Superior temporal gyrus (tissue), 1 donor: Measurements from ENCODE around the gene SLC6A14.

Experiments used
- DNase-seq: peaks from one replicate; pipeline ENCODE4 v3.0.0-alpha.2; 2016; ENCODE audit errors: extremely low spot score

Gene SLC6A14, protein sequence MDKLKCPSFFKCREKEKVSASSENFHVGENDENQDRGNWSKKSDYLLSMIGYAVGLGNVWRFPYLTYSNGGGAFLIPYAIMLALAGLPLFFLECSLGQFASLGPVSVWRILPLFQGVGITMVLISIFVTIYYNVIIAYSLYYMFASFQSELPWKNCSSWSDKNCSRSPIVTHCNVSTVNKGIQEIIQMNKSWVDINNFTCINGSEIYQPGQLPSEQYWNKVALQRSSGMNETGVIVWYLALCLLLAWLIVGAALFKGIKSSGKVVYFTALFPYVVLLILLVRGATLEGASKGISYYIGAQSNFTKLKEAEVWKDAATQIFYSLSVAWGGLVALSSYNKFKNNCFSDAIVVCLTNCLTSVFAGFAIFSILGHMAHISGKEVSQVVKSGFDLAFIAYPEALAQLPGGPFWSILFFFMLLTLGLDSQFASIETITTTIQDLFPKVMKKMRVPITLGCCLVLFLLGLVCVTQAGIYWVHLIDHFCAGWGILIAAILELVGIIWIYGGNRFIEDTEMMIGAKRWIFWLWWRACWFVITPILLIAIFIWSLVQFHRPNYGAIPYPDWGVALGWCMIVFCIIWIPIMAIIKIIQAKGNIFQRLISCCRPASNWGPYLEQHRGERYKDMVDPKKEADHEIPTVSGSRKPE

DNA sequence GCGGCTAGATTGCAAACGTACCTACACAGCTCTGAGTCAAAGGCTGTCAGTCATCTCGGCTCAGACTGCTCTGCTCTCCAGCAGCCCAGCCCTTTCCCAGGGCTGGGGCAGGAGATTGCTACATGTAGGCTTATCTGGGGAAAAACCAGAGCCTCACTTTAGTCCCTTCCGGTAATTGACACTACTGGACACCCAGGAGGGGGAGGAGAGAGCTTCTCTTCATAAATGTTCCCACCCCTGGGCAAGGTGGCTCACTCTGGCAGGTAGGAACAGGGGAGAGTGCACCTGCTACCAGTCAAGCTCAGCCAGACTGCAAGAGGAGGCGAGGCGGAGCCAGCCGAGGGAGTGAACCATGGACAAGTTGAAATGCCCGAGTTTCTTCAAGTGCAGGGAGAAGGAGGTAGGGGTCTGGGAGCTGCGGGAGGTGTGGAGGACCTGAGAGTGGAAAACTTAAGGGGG lies at the start of gene SLC6A14:
SLC6A14 (plus strand) TSS at position 249 of the 459 bp plus-strand sequence; CDS start at position 353, 104 bp downstream.
- no peak for DNase-seq

- no peak for DNase-seq
Measured at GRCh38 chrX:116395752-116396151, 40.7 kb upstream of the SLC6A14 start.

DNA sequence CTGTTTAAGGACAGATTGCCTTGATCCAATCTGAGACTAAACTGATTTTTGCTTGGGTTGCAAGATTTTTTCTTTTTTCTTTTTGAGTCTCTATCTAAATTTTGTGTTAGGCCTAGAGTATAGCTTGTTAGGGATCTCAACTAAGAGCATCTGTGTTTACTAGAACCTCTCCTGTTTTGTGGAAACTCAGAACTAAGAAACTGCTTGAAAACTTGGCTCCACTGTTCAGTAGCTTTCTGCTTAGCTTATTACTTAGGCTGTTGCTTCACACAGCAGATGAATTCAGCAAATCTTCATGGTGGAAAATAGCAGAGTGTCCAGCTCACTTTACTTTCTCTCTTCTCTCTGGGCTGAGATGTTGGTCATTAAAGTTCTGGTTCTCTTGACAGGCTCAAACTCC lies 36.7 kb upstream of the SLC6A14 start:
- DNase-seq = no peak

- DNase-seq = no peak
Measured at GRCh38 chrX:116409219-116409618, 27.2 kb upstream of the SLC6A14 start.

DNA sequence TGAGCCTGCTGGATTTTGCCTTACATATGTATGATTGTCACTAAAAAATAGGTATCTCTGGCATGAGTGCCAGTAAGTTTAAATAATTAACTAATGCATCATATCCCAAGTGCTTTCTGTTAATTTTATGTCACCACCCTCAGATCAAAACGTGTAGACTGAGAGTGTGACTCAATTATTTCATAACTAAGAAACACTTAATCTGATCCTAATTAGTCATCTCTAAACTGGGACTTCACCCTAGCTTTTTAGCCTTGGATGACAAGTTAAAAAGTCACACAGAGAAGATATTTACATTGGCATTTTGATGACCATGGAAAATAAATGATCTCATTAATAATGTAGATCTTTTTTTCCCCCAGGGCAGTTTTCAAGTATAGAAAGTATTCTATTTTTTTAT lies 23.1 kb upstream of the SLC6A14 start:
- no peak for DNase-seq

DNA sequence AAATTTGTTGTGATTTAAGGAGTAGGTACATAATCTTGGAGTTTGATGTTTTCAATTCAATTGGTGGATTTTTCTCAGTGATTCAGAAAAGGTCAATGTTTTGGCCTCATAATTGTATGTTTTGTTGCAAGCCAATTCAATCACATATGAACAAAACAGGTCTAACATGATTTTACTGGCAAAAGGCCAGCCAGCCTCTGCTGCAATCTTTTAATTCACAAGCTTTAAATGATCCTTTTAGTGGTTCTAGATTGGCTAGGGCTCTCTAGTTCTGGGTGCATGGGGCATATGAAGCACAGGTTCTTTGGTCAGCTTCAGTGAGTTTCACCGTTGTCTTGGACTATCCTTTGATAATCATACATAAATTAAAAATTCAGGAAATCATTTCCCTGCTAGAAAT lies 19.2 kb upstream of the SLC6A14 start:
- DNase-seq = no peak

DNA sequence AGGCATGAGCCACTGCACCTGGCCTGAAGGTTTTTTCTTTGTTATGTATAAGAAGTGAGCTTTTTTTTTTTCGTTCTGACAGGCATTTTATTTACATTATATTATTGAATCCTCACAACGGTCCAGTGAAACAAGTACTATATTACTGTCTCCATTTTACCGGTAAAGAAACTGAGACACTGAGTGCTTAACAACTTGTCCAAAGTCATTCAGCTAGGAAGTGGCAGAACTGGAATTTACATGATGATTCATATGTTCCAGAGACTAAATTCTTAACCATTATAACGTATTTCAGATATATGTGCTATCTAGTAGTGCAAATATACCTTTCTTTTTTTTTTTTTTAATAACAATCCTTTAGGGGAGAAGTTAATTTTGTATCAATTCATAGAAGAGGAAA lies 18.4 kb upstream of the SLC6A14 start:
- no peak for DNase-seq

DNA sequence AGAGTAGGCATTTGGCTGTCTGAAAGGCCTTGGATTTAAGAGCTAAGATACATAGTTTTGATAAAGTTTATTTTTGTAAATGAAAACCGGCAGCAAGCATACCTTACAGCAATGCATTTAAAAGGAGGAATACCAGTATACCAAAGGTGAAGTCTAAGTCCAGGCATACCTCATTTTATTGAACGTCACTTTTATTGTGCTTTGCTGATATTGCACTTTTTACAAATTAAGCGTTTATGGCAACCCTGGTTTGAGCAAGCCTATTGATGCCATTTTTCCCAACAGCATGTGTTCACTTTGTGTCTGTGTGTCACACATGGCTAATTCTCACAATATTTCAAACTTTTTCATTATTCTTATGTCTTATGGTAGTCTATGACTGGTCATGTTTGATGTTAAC lies 8.4 kb upstream of the SLC6A14 start:
- DNase-seq = no peak

DNA sequence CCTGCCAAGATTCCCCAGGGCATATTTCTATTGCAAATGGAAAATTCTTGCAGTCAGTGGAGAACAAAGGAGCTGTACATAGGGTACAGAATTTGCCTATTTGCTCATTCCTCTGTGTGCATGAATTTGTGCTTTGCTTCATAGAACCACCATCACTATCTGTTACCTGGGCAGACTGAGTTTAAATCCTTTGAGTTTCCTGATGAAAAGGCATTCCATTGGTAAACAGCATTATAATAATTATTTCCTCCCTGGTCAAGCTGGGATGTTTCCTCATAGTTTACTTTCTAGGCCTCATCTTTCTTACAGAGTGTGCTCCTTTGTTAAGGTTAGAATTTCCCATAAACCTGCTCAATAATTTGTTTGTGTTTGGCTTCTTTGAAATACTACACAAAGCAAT lies 809 bp upstream of the SLC6A14 start:
- no peak for DNase-seq

DNA sequence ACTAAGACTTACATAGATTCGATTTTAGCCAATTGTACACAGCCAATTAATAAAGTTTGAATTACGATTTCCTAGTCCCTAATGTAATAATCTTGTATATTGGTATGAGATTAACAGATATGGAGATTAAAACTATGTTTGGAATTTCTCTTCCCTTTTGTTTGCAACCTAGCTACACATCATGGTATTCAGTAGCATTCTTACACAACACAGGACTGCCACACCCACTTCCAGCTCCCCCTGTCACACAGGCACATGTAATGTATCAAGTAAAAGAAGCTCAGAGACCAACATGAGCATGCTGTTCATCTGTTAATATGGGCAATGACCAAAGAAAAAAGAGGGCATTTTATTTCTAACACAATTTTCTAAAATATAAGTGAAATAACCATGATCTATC lies 12.8 kb downstream of the SLC6A14 start:
- DNase-seq = no peak

GRCh38 chrX:116462822-116463221 lies 26.4 kb downstream of the SLC6A14 start, which contains the start of gene CT83:
TSS of gene CT83 (minus strand) at chrX:116462976. CDS start at chrX:116462856, 120 bp downstream.
- no peak for DNase-seq

GRCh38 chrX:116480059-116480458 lies 43.7 kb downstream of the SLC6A14 start:
- DNase-seq = no peak

GRCh38 chrX:116490104-116490503 lies 53.7 kb downstream of the SLC6A14 start:
- DNase-seq = peak; percentile 19

GRCh38 chrX:116493271-116493670 lies 56.9 kb downstream of the SLC6A14 start:
- no peak for DNase-seq

DNA sequence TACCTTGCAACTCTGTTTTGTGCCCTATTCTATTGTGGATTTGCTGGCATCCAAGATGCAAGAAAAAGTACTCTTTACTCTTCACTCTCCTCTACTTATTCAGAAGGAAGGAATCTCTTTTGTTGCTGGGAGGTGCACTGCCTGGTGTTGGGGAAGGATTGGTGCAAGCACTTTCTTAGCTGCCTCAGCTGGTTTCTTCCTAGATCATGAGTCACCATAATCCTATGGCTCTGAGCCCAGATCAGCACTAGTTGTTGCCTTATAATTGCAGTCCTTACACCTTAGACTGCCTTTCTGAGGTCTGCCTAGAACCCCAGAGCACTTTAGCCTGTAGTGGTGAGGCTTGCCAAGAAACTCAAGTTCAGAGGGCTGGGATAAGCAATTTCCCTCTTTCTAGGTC lies 63.4 kb downstream of the SLC6A14 start:
- DNase-seq = no peak
